Neural crest cell (in vitro differentiated cells): ENCODE measurements around the gene TDRD9. TPM values are rescaled to one million over a fixed set of nuclear protein-coding genes. Genes with fewer than 3 reads are reported as not detected.

Experiments
- DNase-seq: peaks from one replicate; pipeline ENCODE4 v3.0.0; 2021; ENCODE audit warnings: low read depth, mixed read lengths, low spot score
- H3K27ac Mint-ChIP-seq: one replicate; pipeline ENCODE4 v1.8.0; 2021; ENCODE audit warnings: mild to moderate bottlenecking, mixed read lengths; ENCODE audit not compliant: unreplicated experiment
- H3K27me3 Mint-ChIP-seq: 2 replicates; pipeline ENCODE4 v1.8.0; 2021; ENCODE audit warnings: low read depth, mild to moderate bottlenecking, mixed read lengths
- H3K36me3 Mint-ChIP-seq: 2 replicates; pipeline ENCODE4 v1.8.0; 2021; ENCODE audit warnings: low read depth, mild to moderate bottlenecking, mixed read lengths
- H3K4me1 Mint-ChIP-seq: 2 replicates; pipeline ENCODE4 v1.8.0; 2021; ENCODE audit warnings: mixed read lengths
- H3K4me3 Mint-ChIP-seq: one replicate; pipeline ENCODE4 v1.8.0; 2021; ENCODE audit warnings: mild to moderate bottlenecking, mixed read lengths
- H3K9me3 Mint-ChIP-seq: 2 replicates; pipeline ENCODE4 v1.8.0; 2021; ENCODE audit warnings: mixed read lengths
- CTCF ChIP-seq: fragments of 200-600 bp; sonication (generic); conservative IDR thresholded peaks from 2 replicates; pipeline ENCODE4 v1.5.0; 2021; ENCODE audit warnings: antibody characterized with exemption, mild to moderate bottlenecking
- total RNA-seq: library from RNA; stranded (reverse); gene quantifications from 2 replicates; pipeline ENCODE4 v1.2.1, GENCODE V29; 2021

TDRD9 gene
- total RNA-seq, 1 donor from 2014 or later, result not detected

- no peak for DNase-seq
- H3K27me3 Mint-ChIP-seq, result peaks cover 5% of the 10 kb centered on the region
- H3K4me3 Mint-ChIP-seq, result no peak overlapping the region
- H3K4me1 Mint-ChIP-seq, result peaks cover 6% of the 10 kb centered on the region
- TF ChIP-seq CTCF, result no peak
- no peaks in the 10 kb centered on the region for H3K9me3 Mint-ChIP-seq
- no peak overlapping the region for H3K27ac Mint-ChIP-seq
- no peaks in the 10 kb centered on the region for H3K36me3 Mint-ChIP-seq
Measured at GRCh38 chr14:103923863-103924262, 4.4 kb upstream of the TDRD9 start.

- DNase-seq, result no peak
- Mint-ChIP-seq H3K4me3 (no peak overlapping the region), H3K36me3 (no peaks in the 10 kb centered on the region), H3K27me3 (peaks cover 5% of the 10 kb centered on the region), H3K9me3 (no peaks in the 10 kb centered on the region), H3K4me1 (peaks cover 6% of the 10 kb centered on the region), H3K27ac (no peak overlapping the region)
- no peak for TF ChIP-seq CTCF
Measured at GRCh38 chr14:103925316-103925715, 2.9 kb upstream of the TDRD9 start.

GRCh38 chr14:103927566-103927965 is 690 bp upstream of the TDRD9 start:
- DNase-seq, result no peak
- no peak for TF ChIP-seq CTCF
- no peak overlapping the region for H3K27ac Mint-ChIP-seq
- H3K36me3 Mint-ChIP-seq, result no peaks in the 10 kb centered on the region
- peaks cover 5% of the 10 kb centered on the region for H3K27me3 Mint-ChIP-seq
- H3K4me3 Mint-ChIP-seq, result no peak overlapping the region
- H3K9me3 Mint-ChIP-seq, result no peaks in the 10 kb centered on the region
- no peaks in the 10 kb centered on the region for H3K4me1 Mint-ChIP-seq

- Mint-ChIP-seq H3K36me3 (no peaks in the 10 kb centered on the region), H3K9me3 (no peaks in the 10 kb centered on the region), H3K4me3 (no peak overlapping the region), H3K27me3 (peaks cover 18% of the 10 kb centered on the region), H3K27ac (no peak overlapping the region), H3K4me1 (no peaks in the 10 kb centered on the region)
- TF ChIP-seq CTCF, result no peak
- DNase-seq, result no peak
Measured at GRCh38 chr14:103930051-103930604, 1.9 kb downstream of the TDRD9 start.

- H3K4me1 Mint-ChIP-seq, result no peaks in the 10 kb centered on the region
- H3K36me3 Mint-ChIP-seq, result no peaks in the 10 kb centered on the region
- H3K9me3 Mint-ChIP-seq, result no peaks in the 10 kb centered on the region
- H3K27ac Mint-ChIP-seq, result no peak overlapping the region
- no peak overlapping the region for H3K4me3 Mint-ChIP-seq
- DNase-seq, result no peak
- peaks cover 27% of the 10 kb centered on the region for H3K27me3 Mint-ChIP-seq
- TF ChIP-seq CTCF, result no peak
Measured at GRCh38 chr14:103931422-103931821, 3.2 kb downstream of the TDRD9 start.
